MM.1S (cell line): ENCODE results near the gene KDM6A.

Experiments
- CTCF ChIP-seq: fragments of 300-600 bp; sonication (generic); IDR thresholded peaks from 2 replicates; pipeline ENCODE4 v1.5.1; 2016; ENCODE audit warnings: antibody characterized with exemption, low read length, mixed read lengths
- EZH2 ChIP-seq: fragments of 300-600 bp; sonication (generic); optimal IDR thresholded peaks from 2 replicates; pipeline ENCODE3; 2017; ENCODE audit warnings: low read depth, mild to moderate bottlenecking, antibody characterized with exemption, low read length, mixed read lengths
- EZH2phosphoT487 ChIP-seq: fragments of 300-600 bp; sonication (generic); IDR thresholded peaks from 2 replicates; pipeline ENCODE4 v1.6.1; 2018; ENCODE audit warnings: antibody characterized with exemption, low read length

GRCh38 chrX:44938111-44938510, 65.1 kb downstream of the KDM6A start:
- TF ChIP-seq CTCF = no peak
- no peak for TF ChIP-seq EZH2
- no peak for TF ChIP-seq EZH2phosphoT487
